ENCODE measurements around the gene AFAP1. TPM values are rescaled to one million over a fixed set of nuclear protein-coding genes. Genes with fewer than 3 reads are reported as not detected.

The AFAP1 gene
- total and polyA plus RNA-seq, 5 donors from 2014 or later = 1.8 to 5.0 (median 2.2) TPM

GRCh38 chr4:7822877-7823276 lies 116.8 kb downstream of the AFAP1 start:
- Histone ChIP-seq H3K9me3 (ENCODE audit: control insufficient read depth in 2 of 2, low read length in 2 of 2) (no peaks in the 10 kb centered on the region), H3K4me3 (ENCODE audit: low read depth, low read length) (no peak overlapping the region), H3K4me1 (ENCODE audit: control insufficient read depth, insufficient read depth, low read length, poor library complexity, severe bottlenecking) (peaks cover 5% of the 10 kb centered on the region), H3K36me3 (ENCODE audit: control insufficient read depth, insufficient read depth, low read length) (no peaks in the 10 kb centered on the region), H3K27me3 (ENCODE audit: control insufficient read depth, insufficient read depth, low read length) (no peaks in the 10 kb centered on the region), H3K27ac (ENCODE audit: insufficient read depth, low read length, poor library complexity, severe bottlenecking) (no peak overlapping the region)
- H3K9me3 Mint-ChIP-seq = peaks cover 0 to 1% (median 0%) of the 10 kb centered on the region in 7 donors
- H3K4me1 Mint-ChIP-seq = peaks cover 0 to 21% (median 14%) of the 10 kb centered on the region in 4 donors
- no peak overlapping the region for H3K4me3 Mint-ChIP-seq
- DNase-seq = no peak
- no peak for ATAC-seq (ENCODE audit: low read depth in 2 of 2)
- H3K27ac Mint-ChIP-seq = peak overlapping the region in 1 of 3 donors; percentile 12
- peaks cover 11% of the 10 kb centered on the region for H3K36me3 Mint-ChIP-seq
- no peaks in the 10 kb centered on the region for H3K27me3 Mint-ChIP-seq

- Mint-ChIP-seq H3K27me3 (no peaks in the 10 kb centered on the region), H3K4me1 (peaks cover 0 to 14% (median 9%) of the 10 kb centered on the region in 4 donors), H3K27ac (peak overlapping the region in 1 of 3 donors; percentile 39), H3K4me3 (no peak overlapping the region), H3K9me3 (peaks cover 0 to 1% (median 0%) of the 10 kb centered on the region in 7 donors), H3K36me3 (peaks cover 11% of the 10 kb centered on the region)
- no peaks in the 10 kb centered on the region for H3K36me3 ChIP-seq (ENCODE audit: control insufficient read depth, insufficient read depth, low read length)
- H3K27ac ChIP-seq (ENCODE audit: insufficient read depth, low read length, poor library complexity, severe bottlenecking) = no peak overlapping the region
- no peaks in the 10 kb centered on the region for H3K27me3 ChIP-seq (ENCODE audit: control insufficient read depth, insufficient read depth, low read length)
- H3K9me3 ChIP-seq (ENCODE audit: control insufficient read depth in 2 of 2, low read length in 2 of 2) = no peaks in the 10 kb centered on the region
- DNase-seq (no peak), ATAC-seq (ENCODE audit: low read depth in 2 of 2) (no peak)
- H3K4me1 ChIP-seq (ENCODE audit: control insufficient read depth, insufficient read depth, low read length, poor library complexity, severe bottlenecking) = no peaks in the 10 kb centered on the region
- no peak overlapping the region for H3K4me3 ChIP-seq (ENCODE audit: low read depth, low read length)
Observed at GRCh38 chr4:7822137-7822505, 117.5 kb downstream of the AFAP1 start.

GRCh38 chr4:7821245-7822136 lies 118.2 kb downstream of the AFAP1 start:
- Mint-ChIP-seq H3K27me3 (no peaks in the 10 kb centered on the region), H3K9me3 (no peaks in the 10 kb centered on the region), H3K4me1 (peaks cover 0 to 9% (median 4%) of the 10 kb centered on the region in 4 donors), H3K27ac (peak overlapping the region in 1 of 3 donors; percentile 39), H3K4me3 (peak overlapping the region in 1 of 4 donors; percentile 52), H3K36me3 (peaks cover 5% of the 10 kb centered on the region)
- no peak overlapping the region for H3K4me3 ChIP-seq (ENCODE audit: low read depth, low read length)
- H3K4me1 ChIP-seq (ENCODE audit: control insufficient read depth, insufficient read depth, low read length, poor library complexity, severe bottlenecking) = no peaks in the 10 kb centered on the region
- H3K9me3 ChIP-seq (ENCODE audit: control insufficient read depth in 2 of 2, low read length in 2 of 2) = no peaks in the 10 kb centered on the region
- H3K27ac ChIP-seq (ENCODE audit: insufficient read depth, low read length, poor library complexity, severe bottlenecking) = no peak overlapping the region
- ATAC-seq (ENCODE audit: low read depth in 2 of 2) (no peak), DNase-seq (peak in 1 of 3 donors; percentile 27)
- H3K36me3 ChIP-seq (ENCODE audit: control insufficient read depth, insufficient read depth, low read length) = no peaks in the 10 kb centered on the region
- H3K27me3 ChIP-seq (ENCODE audit: control insufficient read depth, insufficient read depth, low read length) = no peaks in the 10 kb centered on the region

- Histone ChIP-seq H3K27me3 (ENCODE audit: control insufficient read depth, insufficient read depth, low read length) (no peaks in the 10 kb centered on the region), H3K9me3 (ENCODE audit: control insufficient read depth in 2 of 2, low read length in 2 of 2) (no peaks in the 10 kb centered on the region), H3K4me1 (ENCODE audit: control insufficient read depth, insufficient read depth, low read length, poor library complexity, severe bottlenecking) (no peaks in the 10 kb centered on the region), H3K36me3 (ENCODE audit: control insufficient read depth, insufficient read depth, low read length) (no peaks in the 10 kb centered on the region), H3K4me3 (ENCODE audit: low read depth, low read length) (no peak overlapping the region), H3K27ac (ENCODE audit: insufficient read depth, low read length, poor library complexity, severe bottlenecking) (no peak overlapping the region)
- no peak for DNase-seq
- H3K27ac Mint-ChIP-seq = peak overlapping the region in 1 of 3 donors; percentile 69
- no peak overlapping the region for H3K4me3 Mint-ChIP-seq
- H3K9me3 Mint-ChIP-seq = no peaks in the 10 kb centered on the region
- peaks cover 0 to 9% (median 4%) of the 10 kb centered on the region in 4 donors for H3K4me1 Mint-ChIP-seq
- H3K27me3 Mint-ChIP-seq = no peaks in the 10 kb centered on the region
- no peak for ATAC-seq (ENCODE audit: low read depth in 2 of 2)
- peaks cover 3% of the 10 kb centered on the region for H3K36me3 Mint-ChIP-seq
Observed at GRCh38 chr4:7820031-7820818, 119.4 kb downstream of the AFAP1 start.

GRCh38 chr4:7819446-7819845 lies 120.2 kb downstream of the AFAP1 start:
- no peaks in the 10 kb centered on the region for H3K9me3 Mint-ChIP-seq

GRCh38 chr4:7818399-7818911 lies 121.2 kb downstream of the AFAP1 start:
- no peaks in the 10 kb centered on the region for H3K27me3 Mint-ChIP-seq
- Histone ChIP-seq H3K9me3 (ENCODE audit: control insufficient read depth in 2 of 2, low read length in 2 of 2) (no peaks in the 10 kb centered on the region), H3K27ac (ENCODE audit: insufficient read depth, low read length, poor library complexity, severe bottlenecking) (no peak overlapping the region), H3K36me3 (ENCODE audit: control insufficient read depth, insufficient read depth, low read length) (peaks cover 10% of the 10 kb centered on the region), H3K4me1 (ENCODE audit: control insufficient read depth, insufficient read depth, low read length, poor library complexity, severe bottlenecking) (no peaks in the 10 kb centered on the region), H3K27me3 (ENCODE audit: control insufficient read depth, insufficient read depth, low read length) (no peaks in the 10 kb centered on the region), H3K4me3 (ENCODE audit: low read depth, low read length) (no peak overlapping the region)
- DNase-seq (no peak), ATAC-seq (ENCODE audit: low read depth in 2 of 2) (no peak)
- peaks cover 0 to 9% (median 4%) of the 10 kb centered on the region in 4 donors for H3K4me1 Mint-ChIP-seq
- H3K27ac Mint-ChIP-seq = no peak overlapping the region
- H3K4me3 Mint-ChIP-seq = no peak overlapping the region
- H3K36me3 Mint-ChIP-seq = peaks cover 6% of the 10 kb centered on the region
- H3K9me3 Mint-ChIP-seq = no peaks in the 10 kb centered on the region

More at GRCh38 chr4:7819446-7819845, 120.2 kb downstream of the AFAP1 start:
- H3K9me3 ChIP-seq (ENCODE audit: control insufficient read depth in 2 of 2, low read length in 2 of 2) = no peaks in the 10 kb centered on the region
- Mint-ChIP-seq H3K27me3 (no peaks in the 10 kb centered on the region), H3K4me3 (no peak overlapping the region), H3K27ac (no peak overlapping the region), H3K4me1 (peaks cover 0 to 9% (median 4%) of the 10 kb centered on the region in 4 donors), H3K36me3 (peaks cover 6% of the 10 kb centered on the region)
- H3K27me3 ChIP-seq (ENCODE audit: control insufficient read depth, insufficient read depth, low read length) = no peaks in the 10 kb centered on the region
- H3K36me3 ChIP-seq (ENCODE audit: control insufficient read depth, insufficient read depth, low read length) = peaks cover 6% of the 10 kb centered on the region
- no peaks in the 10 kb centered on the region for H3K4me1 ChIP-seq (ENCODE audit: control insufficient read depth, insufficient read depth, low read length, poor library complexity, severe bottlenecking)
- H3K27ac ChIP-seq (ENCODE audit: insufficient read depth, low read length, poor library complexity, severe bottlenecking) = no peak overlapping the region
- H3K4me3 ChIP-seq (ENCODE audit: low read depth, low read length) = no peak overlapping the region
- DNase-seq (no peak), ATAC-seq (ENCODE audit: low read depth in 2 of 2) (no peak)

- no peaks in the 10 kb centered on the region for H3K27me3 Mint-ChIP-seq
- peaks cover 6% of the 10 kb centered on the region for H3K36me3 Mint-ChIP-seq
- Histone ChIP-seq H3K4me1 (ENCODE audit: control insufficient read depth, insufficient read depth, low read length, poor library complexity, severe bottlenecking) (no peaks in the 10 kb centered on the region), H3K9me3 (ENCODE audit: control insufficient read depth in 2 of 2, low read length in 2 of 2) (no peaks in the 10 kb centered on the region), H3K27me3 (ENCODE audit: control insufficient read depth, insufficient read depth, low read length) (no peaks in the 10 kb centered on the region), H3K27ac (ENCODE audit: insufficient read depth, low read length, poor library complexity, severe bottlenecking) (no peak overlapping the region), H3K4me3 (ENCODE audit: low read depth, low read length) (no peak overlapping the region), H3K36me3 (ENCODE audit: control insufficient read depth, insufficient read depth, low read length) (peaks cover 10% of the 10 kb centered on the region)
- no peaks in the 10 kb centered on the region for H3K9me3 Mint-ChIP-seq
- DNase-seq (no peak), ATAC-seq (ENCODE audit: low read depth in 2 of 2) (no peak)
- no peak overlapping the region for H3K4me3 Mint-ChIP-seq
- peaks cover 0 to 9% (median 4%) of the 10 kb centered on the region in 4 donors for H3K4me1 Mint-ChIP-seq
- H3K27ac Mint-ChIP-seq = no peak overlapping the region
Observed at GRCh38 chr4:7817877-7818398, 121.7 kb downstream of the AFAP1 start.
